Occipital lobe (tissue), 2 donors: ENCODE data around the gene LARGE1. TPM values are rescaled to one million over a fixed set of nuclear protein-coding genes. Genes with fewer than 3 reads are reported as not detected.
"Not testable (repeated sequence)": the region's sequence is repeated elsewhere in the genome, so short reads cannot be mapped to it uniquely, and the experiment has no call there.

Experiments used
- DNase-seq: peaks from one replicate; lab custom pipeline; 2025; lab: John Stamatoyannopoulos, UW
- total RNA-seq: library from RNA; depleted of rRNA; stranded (reverse); fragments of >200 nt; gene quantifications from one replicate; pipeline ENCODE4 v1.2.3, GENCODE V29; 2014

LARGE1 gene
- total RNA-seq, 1 donor from 2014 or later = 37.3 TPM

DNA sequence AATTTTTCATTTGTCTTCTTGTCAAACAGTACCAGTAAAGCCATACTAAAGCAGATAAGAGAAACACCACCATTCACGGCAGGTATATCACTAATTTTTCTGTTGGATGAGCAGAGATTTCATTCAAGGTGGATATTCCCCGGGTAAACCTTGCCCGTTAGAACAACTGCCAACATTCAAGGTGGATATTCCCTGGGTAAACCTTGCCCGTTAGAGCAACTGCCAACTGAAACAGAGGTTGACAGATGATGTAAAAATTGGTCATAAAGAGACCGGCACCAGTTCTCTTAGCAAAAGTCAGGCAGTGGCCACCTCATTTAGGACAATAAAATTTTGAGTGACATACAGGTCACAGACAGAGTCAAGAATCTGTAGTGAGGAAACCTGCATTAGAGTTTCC, 438.7 kb downstream of the LARGE1 start:
- DNase-seq = no peak

DNA sequence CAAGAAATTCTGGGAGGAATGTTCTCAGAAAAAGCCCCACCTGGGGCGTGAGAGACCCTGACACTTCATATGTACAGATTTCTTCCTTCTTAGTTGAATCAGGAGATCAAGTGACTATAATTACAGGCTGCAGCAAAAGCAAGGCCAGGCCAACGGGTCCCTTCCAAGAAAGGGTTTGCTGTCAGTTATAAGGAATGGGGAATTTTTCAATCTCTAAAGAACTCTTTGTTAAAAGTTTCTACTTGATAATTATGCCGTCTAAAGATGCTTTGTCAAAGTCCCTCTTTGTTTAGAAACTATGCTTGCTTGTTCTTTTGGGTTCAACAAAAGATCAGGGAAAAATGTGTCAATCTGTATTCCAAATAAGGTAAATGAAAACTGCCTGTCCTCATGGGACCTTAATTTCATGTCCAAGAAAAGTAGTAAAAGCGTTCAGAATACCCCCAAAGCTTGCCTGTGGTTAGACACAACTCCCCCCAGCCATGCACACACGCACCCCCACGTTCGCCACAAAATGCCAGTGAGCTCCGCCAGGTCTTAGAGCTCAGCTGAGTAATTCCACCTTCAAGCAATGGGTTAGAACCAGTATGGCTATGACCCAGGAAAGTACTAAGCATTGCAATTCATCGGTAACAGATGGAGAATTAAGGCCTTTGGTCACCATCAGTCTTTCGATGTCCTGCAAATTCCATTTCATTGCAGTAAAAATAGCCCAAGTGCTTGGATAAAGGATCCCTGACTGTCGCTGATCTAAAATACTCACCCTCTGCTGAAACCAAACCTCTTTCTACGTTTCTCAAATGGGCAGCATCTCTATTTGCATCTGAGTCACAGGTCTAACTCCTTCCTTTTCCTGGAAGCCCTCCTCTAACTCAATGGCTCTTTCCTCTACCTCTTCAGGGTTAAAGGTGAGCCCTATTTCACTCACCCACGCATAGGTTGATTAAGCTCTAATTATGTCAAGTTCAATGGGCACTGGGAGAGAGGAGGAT, 442.9 kb downstream of the LARGE1 start:
- no peak for DNase-seq

DNA sequence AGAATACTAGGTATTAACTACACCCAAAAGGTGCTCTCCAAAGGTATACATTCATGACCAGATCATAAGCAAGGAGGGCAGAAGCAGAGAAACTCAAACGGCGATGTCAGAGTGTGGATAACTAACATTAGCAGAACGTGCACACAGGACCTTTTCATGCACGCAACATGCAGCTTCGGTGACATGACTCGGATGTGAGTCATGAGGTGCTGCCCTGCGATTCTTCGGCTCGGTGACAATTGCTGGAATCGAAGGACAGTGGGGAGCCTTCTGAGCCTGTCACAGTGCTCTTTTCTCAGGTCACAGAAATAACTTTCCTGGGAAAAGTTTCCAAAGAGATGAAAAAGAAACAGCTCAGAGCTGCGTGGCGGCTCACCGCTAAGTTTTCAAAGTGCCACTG, 443.6 kb downstream of the LARGE1 start:
- DNase-seq = no peak

DNA sequence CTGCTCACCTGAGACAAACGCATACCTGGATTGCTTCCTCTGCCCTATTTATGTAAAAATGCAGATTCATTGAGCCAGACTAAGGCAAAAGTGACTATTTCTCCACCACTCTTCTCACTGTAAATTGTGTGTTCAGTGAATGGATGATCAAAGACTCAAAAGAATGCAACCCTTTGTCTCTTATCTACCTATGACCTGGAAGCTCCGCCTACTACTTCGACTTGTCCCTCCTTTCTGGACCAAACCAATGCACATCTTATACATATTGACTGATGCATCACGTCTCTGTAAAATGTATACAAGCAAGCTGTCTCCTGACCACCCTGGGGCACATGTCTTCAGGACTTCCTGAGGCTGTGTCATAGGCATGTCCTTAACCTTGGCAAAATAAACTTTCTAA, 444.1 kb downstream of the LARGE1 start:
- no peak for DNase-seq

DNA sequence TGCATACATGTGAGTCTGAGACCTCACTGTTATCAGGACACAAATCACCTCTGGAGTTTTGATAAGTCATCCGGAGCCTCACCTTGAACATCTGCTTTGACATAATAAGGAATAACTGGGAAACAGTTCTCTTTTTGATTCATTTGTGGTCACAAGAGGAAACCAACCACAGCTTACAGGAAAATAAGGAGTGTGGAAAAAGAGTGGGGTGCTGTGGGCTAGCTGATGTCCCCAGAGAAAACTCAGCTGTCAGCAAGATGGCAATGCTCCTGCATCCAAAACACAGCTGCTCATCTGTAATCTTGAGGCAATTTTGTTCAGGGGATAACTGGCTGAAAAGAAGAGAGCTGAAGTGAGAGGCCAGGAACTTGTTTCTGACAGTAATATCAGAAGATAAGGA, 445.7 kb downstream of the LARGE1 start:
- no peak for DNase-seq

DNA sequence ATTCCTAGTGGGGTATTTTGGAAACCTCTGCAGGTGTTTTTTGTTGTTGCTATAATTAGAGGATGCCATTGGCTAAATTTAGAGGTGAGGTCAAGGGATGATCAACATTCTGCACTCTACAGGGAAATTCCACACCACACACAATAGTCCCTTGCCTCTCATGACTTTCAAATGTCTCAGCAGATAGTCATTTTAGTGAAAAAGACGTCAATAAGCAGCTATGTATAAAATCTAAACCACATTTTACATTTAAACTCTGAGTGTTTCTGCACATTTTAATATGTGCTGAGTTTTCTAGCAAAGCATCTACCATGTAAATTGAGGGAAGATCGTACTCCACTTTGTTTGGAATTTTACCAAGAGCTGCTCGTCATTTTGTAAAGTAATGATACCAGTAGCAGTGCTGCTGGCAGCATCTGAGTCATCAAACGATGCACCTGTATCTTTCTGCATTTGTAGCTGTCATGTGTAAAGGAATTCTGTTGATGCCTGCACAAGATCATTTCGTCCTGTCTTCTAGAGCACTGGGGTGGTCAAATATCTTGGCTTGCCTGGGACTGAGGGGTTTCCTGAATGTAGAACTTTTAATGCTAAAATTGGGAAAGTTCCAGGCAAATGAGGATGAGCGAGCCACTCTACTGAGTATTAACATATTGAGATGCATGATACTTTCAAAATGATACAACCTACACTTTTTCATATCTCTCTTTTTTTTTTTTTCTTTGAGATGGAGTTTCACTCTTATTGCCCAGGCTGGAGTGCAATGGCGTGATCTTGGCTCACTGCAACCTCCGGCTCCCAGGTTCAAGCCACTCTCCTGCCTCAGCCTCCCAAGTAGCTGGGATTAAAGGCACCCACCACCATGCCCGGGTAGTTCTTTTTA, 447.6 kb downstream of the LARGE1 start:
- DNase-seq = no peak

DNA sequence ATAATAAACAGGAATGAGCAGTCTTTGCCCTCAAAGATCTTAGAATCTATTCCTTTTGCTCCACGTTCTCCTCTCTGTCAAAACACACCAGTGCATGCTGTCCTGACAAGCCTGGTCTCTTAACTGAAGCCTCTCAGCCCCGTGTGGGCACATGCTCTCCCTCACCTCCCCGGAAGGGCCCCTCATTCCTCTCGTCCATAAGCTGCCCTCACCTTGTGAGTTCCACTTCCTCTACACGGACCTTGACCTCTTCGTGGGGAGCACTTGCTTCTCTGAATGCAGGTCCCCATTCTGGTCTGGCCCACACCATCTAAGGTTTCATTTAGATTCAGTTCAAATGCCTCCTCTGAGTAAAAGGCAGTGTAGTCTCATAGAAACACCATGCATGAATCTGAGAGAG, 449.8 kb downstream of the LARGE1 start:
- no peak for DNase-seq

DNA sequence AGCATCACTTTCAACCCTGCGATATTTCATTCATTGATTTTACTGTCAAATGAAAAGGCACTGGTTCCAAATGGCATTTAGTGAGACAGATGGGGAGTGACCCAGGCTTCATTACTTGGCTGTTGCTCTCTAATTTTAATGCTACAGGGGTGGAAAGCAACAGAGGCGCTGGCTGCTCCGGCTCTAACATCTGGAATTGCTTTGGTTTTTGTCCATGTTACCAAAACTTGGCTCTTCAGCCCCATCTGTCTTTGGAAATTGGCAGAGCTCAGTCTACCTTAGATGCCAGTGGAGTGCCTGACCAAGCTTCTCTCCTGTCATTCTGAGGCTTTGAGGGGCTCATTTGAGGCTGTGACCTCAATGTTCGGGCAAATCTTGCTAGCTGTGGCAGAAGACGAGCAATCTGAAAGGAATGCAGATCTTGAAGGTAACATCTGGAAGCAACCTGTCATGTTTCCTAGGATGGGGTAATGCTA, 452.6 kb downstream of the LARGE1 start:
- no peak for DNase-seq

DNA sequence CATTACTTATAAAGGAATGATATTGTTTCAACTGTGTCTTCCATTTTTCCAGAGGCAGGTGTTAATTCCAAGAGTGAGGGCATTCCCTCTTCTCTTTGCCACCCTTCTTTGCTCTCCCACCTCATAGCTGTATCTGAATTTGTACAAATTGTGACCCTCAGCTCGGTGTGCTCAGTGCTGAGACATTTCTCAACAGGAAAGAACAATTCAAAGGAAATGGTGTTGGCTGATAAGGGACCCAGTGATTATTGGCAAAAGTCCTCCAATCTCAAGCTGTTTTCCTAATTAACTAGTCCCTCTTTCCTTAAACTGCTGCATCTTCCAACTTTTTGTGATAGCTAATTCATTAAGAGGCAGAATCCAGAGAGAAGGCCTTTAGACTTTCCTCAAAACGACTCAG, 453.2 kb downstream of the LARGE1 start:
- no peak for DNase-seq

DNA sequence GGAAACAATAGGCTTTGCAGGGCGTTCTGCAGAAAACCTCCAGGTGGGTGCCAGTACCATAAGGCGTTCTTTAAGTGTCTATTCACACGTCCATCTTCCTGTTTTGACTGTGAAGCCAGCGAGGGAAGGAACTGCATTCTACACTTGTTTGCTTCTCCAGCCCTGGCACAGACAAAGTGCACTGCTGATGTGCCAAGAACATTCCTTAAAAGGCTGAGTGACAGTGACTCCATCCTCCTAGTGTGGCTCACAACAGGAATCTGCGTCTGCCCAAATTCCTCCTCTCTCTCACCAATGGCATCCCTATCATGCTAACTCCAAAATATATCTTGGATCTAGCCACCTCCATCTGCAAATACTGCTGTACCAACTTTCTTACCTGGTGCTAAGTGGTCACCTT, 454.7 kb downstream of the LARGE1 start:
- no peak for DNase-seq

DNA sequence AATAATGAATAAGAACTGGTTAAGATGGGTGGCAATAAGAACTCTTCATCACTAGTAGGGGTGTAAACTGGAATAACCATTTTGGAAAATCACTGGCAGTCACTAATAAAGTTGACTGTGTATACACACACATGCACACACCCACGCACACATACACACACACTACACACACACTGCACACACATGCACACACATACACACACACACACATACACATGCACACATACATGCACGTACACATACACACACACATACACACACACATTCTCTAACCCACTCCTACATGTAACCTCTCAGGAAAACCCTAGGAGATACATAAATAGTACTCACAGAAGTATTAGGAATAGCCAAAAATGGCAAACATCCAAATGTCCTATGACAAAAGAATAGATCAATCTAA, 455.6 kb downstream of the LARGE1 start:
- DNase-seq = no peak

DNA sequence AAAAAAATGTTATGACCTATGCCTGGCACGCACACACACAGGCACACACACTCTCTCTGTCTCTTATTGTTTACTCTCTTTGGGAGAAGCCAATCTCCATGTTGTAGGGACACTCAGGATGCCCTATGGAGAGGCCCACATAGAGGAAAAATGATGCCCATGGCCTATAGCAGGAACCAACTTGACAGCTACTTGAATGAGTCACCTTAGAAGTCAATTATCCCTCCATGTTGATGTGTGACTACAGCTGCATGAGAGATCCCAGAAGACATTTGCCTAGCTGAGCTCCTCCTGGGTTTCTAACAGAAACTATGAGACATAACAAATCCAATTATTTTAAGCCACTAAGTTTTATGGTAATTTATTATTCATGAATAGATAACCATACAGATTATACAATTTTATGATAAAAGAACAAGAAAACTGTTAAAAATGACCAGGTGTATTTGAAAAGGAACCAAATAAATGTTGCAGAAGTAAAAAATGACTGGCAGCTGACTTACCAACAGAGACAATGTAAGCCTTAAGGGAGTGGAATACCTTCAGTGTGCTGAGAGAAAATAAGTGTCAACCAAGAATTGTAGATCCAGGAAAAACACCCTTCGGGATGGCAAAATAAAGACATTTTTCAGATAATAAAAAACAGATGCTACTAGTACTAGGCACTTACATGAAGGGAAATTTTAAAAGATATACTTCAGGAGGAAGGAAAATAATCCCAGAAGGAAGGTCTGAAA, 458.4 kb downstream of the LARGE1 start:
- DNase-seq = no peak

DNA sequence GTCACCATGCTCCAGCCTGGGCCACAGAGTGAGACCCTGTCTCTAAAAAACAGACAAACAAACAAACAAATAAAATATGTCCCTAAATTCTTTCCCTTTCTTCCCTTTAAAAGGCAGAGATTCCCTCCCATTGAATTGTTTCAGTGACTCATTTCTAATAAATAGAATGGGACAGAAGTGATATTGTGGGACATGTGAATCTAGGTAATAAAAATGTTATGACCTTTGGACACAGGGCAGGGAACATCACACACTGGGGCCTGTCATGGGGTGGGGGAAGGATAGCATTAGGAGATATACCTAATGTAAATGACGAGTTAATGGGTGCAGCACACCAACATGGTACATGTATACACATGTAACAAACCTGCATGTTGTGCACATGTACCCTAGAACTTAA, 459.0 kb downstream of the LARGE1 start:
- DNase-seq = not testable (repeated sequence)

DNA sequence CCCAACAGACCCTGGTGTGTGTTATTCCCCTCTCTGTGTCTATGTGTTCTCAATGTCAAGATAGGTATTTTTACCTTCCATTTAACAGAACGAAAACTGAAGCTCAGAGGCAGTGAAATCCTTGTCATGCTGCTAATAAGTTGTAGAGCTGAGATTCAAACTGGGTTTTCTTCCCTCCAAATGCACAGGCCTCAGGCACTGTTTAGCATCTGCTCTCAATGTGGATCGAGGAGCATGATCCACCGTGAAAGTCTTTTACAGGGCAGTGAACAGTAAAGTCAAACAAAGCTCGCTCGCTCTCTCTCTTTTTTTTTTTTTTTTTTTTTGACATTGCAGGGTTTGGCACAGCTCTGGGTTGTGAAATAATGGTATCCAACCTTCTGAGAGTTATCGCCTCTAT, 461.1 kb downstream of the LARGE1 start:
- no peak for DNase-seq

DNA sequence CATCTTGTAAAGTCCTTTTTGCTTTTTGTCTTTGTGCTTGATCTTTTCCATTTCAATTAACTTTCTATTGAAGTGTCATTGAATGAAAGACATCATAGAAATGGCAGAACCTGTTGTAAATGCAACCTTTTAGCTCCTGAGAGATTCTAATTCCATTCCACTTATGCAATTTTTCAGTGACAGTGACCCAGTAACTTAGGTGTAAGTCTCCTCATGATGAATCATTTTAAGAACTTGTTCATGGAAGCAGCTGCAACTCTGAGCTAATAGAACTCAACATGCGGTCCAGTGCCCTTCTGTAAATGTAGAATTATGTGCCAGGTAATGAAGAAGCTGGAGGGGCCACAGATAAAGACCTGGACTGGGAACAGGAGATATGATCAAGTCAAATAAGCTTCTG, 463.8 kb downstream of the LARGE1 start:
- no peak for DNase-seq

DNA sequence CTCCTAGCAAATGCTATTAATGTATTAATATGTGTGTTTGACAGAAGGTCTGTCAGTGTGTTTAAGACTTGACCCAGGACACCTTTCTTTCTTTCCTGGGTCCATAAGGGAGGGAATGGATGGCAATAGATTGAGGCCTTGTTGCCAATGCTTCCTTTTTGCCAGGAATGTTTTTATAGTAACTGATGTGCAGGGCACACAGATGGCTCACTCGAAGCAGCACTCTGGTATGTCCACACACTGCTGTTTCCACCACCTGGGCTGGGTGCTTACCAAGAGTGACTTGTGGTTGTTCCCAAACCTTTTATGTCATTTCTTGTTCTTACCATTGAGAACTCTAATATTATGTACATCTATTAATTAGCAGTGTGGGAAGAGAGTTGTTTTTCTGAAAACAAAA, 465.2 kb downstream of the LARGE1 start:
- DNase-seq = no peak

DNA sequence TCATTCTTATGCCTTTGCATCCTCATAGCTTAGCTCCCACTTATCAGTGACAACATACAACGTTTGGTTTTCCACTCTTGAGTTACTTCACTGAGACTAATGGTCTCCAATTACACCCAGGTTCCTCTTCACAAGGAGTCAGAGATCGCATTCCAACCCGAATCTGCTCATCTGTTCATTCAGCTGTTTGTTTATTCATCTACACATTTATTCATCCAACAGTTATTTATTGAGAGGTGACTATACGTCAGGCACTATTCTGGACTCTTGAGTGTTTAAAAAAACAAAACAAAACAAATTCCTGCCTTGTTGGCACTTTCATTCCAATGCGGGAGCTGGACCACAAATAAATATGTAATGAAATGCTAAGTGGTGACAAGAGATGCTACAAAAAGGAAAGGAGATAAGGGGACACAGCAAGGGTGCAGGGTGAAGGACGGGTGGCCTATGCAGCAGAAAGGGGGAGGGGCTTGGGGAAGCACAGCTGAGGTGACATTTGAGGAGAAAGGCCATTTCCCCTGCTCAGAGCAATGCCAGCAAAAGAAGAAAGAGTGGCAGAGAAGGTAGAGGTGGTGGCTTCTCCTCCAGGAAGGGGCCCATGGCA, 468.3 kb downstream of the LARGE1 start:
- DNase-seq = no peak

DNA sequence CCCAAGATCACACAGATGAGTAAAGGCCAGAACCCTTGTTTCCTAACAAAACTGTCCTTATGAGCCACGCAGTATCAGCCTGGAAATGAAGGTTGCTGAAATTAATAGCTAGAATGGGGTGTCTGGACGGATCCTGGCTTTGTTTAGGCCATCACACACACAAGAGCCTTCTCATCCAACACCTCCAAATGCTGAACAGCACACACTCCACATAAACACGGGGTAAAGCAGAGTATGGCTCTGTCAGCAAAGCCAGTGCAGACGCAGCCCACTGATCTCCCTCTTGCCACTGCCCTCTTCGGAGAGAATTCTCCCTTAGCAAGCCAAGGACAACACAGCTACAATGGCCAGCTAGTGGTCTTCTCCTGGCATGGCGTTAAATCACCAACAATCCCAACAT, 469.5 kb downstream of the LARGE1 start:
- no peak for DNase-seq

DNA sequence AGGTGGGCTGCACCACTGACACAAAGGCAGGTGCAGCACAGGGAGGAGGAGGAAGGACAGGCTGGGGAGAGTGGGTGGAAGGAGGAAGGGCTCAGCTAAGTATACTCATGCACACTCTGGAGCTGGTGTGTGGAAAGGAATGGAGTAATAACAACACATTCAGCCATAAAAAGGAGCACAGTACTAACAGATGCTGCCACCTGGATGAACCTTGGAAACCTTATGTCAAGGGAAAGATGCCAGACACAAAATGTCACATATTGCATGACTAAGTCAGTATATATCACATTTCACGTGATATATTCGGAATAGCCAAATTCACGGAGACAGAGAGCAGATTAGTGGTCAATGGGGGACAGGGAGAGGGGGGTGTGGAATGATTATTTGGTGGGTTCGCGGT, 472.5 kb downstream of the LARGE1 start:
- DNase-seq = no peak

DNA sequence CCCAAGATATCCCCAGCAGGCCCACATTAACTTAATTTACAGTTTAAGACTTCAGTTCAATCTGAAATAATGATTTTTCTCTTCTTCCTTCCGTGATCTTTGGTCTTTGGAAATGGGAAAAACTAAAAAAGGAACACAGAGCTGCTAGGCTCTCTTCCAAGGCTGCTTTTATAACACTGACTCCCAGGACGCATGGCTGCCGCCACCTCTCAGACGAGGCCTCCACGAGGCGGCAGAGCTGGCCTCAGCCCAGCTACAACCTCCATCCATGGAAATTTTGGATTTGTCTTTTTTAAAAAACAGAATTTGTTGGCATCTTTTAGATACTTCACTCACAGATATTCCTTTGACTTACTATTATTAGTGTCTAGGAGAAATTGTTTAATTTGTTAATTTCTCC, 476.6 kb downstream of the LARGE1 start:
- DNase-seq = no peak

DNA sequence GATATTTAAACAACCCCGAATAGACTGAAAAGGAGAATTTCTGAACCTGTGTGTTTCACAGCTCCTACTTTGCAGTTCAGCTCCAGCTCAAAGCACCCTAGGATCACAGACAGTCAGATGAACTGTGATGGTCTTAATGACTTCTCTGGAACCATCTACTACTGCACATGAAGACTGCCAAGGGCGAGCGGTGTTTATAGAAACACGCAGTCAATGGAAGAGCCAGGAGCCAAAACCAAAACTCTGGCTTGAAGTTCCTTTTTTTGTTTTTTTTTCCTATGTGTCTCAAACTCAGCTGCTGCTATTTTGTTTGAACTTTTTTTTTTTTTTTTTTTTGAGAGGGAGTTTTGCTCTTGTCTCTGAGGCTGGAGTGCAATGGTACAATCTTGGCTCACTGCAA, 479.5 kb downstream of the LARGE1 start:
- DNase-seq = no peak
